ENCODE results near the gene EPB41L4B. TPM values are rescaled to one million over a fixed set of nuclear protein-coding genes. Genes with fewer than 3 reads are reported as not detected.

Gene EPB41L4B
- total RNA-seq, 1 experiment from 2014 or later = 8.1 TPM

DNA sequence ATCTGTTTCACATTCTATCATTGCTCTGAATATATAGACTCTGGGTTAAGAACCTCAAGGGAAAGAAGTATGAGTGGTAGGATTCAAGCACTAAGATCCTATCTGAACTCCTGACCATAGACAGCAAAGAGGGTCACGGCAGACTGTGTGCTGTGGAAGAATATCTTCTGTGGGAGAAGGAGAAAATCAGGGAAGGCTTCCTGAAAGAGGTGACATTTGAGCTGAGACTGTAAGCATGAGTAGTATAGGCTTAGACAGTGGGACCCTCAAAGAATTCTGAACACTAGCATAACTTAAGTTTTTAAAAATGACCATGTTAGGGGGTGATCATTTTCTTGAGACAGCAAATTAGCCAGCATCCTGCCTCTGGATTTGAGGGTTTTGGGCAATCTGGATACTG, 157.7 kb downstream of the EPB41L4B start:
- BruUV-seq (replicated peaks) = no TSS peak
- ChIA-PET CTCF (no interaction called here), POLR2A (no interaction called here), RAD21 (ENCODE audit: low non-redundant PET in 1 of 2, low total read pairs in 2 of 2, uncharacterized antibody in 2 of 2, unreplicated experiment in 2 of 2) (no interaction called here)
- 0 out of 2 replicates have a peak, but pooled peaks cover 3% of the 10 kb centered on the region for H3K27me3 ChIP-seq (ENCODE audit: insufficient read depth, low read length)
- DNase-seq (ENCODE audit: low read depth, low spot score) (no peak), ATAC-seq (no peak)
- no peak overlapping the region for H2AFZ ChIP-seq (ENCODE audit: low read depth, low read length, poor library complexity, severe bottlenecking)
- H3K36me3 ChIP-seq (ENCODE audit: control insufficient read depth in 1 of 2, insufficient read depth in 2 of 2, low read length in 2 of 2) = no peaks in the 10 kb centered on the region
- H3K4me3 ChIP-seq (replicated peaks in 1 of 2; ENCODE audit: low read depth in 1 of 2, low read length in 2 of 2) = no peak overlapping the region
- no peak for TF ChIP-seq TCF7L2 (IDR thresholded peaks at IDR 0.05; ENCODE audit: borderline replicate concordance, extremely low read depth, insufficient read depth, insufficient read length)
- TF ChIP-seq FOSL1 (IDR thresholded peaks at IDR 0.05; ENCODE audit: low read depth) = no peak
- TF ChIP-seq POLR2A (IDR thresholded peaks at IDR 0.05; ENCODE audit: borderline replicate concordance, extremely low read depth, insufficient read depth, insufficient read length) = no peak
- no peak for TF ChIP-seq RAD21 (IDR thresholded peaks at IDR 0.05; ENCODE audit: low read depth)
- no peak for TF ChIP-seq ZNF274 (IDR thresholded peaks at IDR 0.05; ENCODE audit: low read depth, low read length)
- TF ChIP-seq CEBPB (IDR thresholded peaks at IDR 0.05; ENCODE audit: low read depth) = no peak
- TF ChIP-seq EZH2 (IDR thresholded peaks at IDR 0.05) = no peak
- no peak for TF ChIP-seq POLR2AphosphoS5 (IDR thresholded peaks at IDR 0.05; ENCODE audit: low read depth, low read length)
- TF ChIP-seq SP1 (IDR thresholded peaks at IDR 0.05; ENCODE audit: low read depth) = no peak
- TF ChIP-seq, protein P1, sequence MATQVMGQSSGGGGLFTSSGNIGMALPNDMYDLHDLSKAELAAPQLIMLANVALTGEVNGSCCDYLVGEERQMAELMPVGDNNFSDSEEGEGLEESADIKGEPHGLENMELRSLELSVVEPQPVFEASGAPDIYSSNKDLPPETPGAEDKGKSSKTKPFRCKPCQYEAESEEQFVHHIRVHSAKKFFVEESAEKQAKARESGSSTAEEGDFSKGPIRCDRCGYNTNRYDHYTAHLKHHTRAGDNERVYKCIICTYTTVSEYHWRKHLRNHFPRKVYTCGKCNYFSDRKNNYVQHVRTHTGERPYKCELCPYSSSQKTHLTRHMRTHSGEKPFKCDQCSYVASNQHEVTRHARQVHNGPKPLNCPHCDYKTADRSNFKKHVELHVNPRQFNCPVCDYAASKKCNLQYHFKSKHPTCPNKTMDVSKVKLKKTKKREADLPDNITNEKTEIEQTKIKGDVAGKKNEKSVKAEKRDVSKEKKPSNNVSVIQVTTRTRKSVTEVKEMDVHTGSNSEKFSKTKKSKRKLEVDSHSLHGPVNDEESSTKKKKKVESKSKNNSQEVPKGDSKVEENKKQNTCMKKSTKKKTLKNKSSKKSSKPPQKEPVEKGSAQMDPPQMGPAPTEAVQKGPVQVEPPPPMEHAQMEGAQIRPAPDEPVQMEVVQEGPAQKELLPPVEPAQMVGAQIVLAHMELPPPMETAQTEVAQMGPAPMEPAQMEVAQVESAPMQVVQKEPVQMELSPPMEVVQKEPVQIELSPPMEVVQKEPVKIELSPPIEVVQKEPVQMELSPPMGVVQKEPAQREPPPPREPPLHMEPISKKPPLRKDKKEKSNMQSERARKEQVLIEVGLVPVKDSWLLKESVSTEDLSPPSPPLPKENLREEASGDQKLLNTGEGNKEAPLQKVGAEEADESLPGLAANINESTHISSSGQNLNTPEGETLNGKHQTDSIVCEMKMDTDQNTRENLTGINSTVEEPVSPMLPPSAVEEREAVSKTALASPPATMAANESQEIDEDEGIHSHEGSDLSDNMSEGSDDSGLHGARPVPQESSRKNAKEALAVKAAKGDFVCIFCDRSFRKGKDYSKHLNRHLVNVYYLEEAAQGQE (IDR thresholded peaks at IDR 0.05; ENCODE audit: low read depth) = no peak
- no peak for TF ChIP-seq SRF (IDR thresholded peaks at IDR 0.05; ENCODE audit: low read depth)
- TF ChIP-seq ZFX (IDR thresholded peaks at IDR 0.05) = no peak
- TF ChIP-seq SIN3A (IDR thresholded peaks at IDR 0.05; ENCODE audit: low read depth) = no peak
- TF ChIP-seq, protein P2, sequence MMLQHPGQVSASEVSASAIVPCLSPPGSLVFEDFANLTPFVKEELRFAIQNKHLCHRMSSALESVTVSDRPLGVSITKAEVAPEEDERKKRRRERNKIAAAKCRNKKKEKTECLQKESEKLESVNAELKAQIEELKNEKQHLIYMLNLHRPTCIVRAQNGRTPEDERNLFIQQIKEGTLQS (IDR thresholded peaks at IDR 0.05) = no peak
- no peak overlapping the region for H3K4me2 ChIP-seq (ENCODE audit: low read length)
- no peaks in the 10 kb centered on the region for H3K79me2 ChIP-seq (ENCODE audit: insufficient read depth, low read length)
- intact Hi-C loops (cut with micrococcal nuclease) = no loop called here
- H3K9me3 ChIP-seq (ENCODE audit: control insufficient read depth in 1 of 2, insufficient read depth in 1 of 2, low read depth in 1 of 2, low read length in 2 of 2) = peaks cover 0 to 4% of the 10 kb centered on the region in 2 experiments; a peak in 1 of 4 replicates
- H4K20me1 ChIP-seq (ENCODE audit: insufficient read depth) = no peaks in the 10 kb centered on the region
- H3K9ac ChIP-seq (ENCODE audit: low read length) = no peak overlapping the region
- no peak overlapping the region for H3K27ac ChIP-seq (ENCODE audit: low read depth, low read length)
- no peaks in the 10 kb centered on the region for H3K9me2 ChIP-seq (ENCODE audit: insufficient read depth)
- no peaks in the 10 kb centered on the region for H3K4me1 ChIP-seq (ENCODE audit: control insufficient read depth in 1 of 2, insufficient read depth in 2 of 2, low read length in 2 of 2)
